HEK293 (cell line): Measurements from ENCODE around the gene DAPK2.

Experiments
- CTCF ChIA-PET: fragments of 350-600 bp; formaldehyde crosslinking; extraction: SDS; loops from one replicate; lab custom pipeline; 2021; ENCODE audit warnings: antibody characterized with exemption; lab: Yijun Ruan, JAX
- POLR2A ChIA-PET: fragments of 300-600 bp; formaldehyde crosslinking; extraction: SDS; loops from one replicate; lab custom pipeline; 2020; ENCODE audit warnings: antibody characterized with exemption, inconsistent platforms; lab: Yijun Ruan, JAX
- H3K27ac ChIP-seq: fragments of 200-500 bp; sonication (Bioruptor generic); 2 replicates; pipeline ENCODE4 v1.5.1; 2014; ENCODE audit warnings: low read depth, low read length, control low read depth, inconsistent platforms; ENCODE audit errors: extremely low read depth
- H3K36me3 ChIP-seq, 2 experiments: fragments of 200-500 bp in 1 of 2; sonication (Bioruptor generic) in 1 of 2; 1 replicate in 1 of 2; 2 replicates in 1 of 2; pipeline ENCODE4 v1.5.1; 2014 to 2017; ENCODE audit warnings: inconsistent platforms in 2 of 2, low read length in 2 of 2; ENCODE audit not compliant: control insufficient read depth in 2 of 2, insufficient read depth in 1 of 2
- H3K4me1 ChIP-seq: fragments of 200-500 bp; sonication (Bioruptor generic); 2 replicates; pipeline ENCODE4 v1.5.1; 2014; ENCODE audit warnings: mild to moderate bottlenecking, low read length, inconsistent platforms; ENCODE audit not compliant: control insufficient read depth, insufficient read depth
- H3K4me3 ChIP-seq: 2 replicates; pipeline ENCODE4 v1.5.1; 2011; ENCODE audit warnings: low read depth, mild to moderate bottlenecking, control low read depth, low read length, moderate library complexity
- H3K9me3 ChIP-seq: fragments of 200-500 bp; sonication (Bioruptor generic); 2 replicates; pipeline ENCODE4 v1.5.1; 2014; ENCODE audit warnings: low read depth, low read length, inconsistent platforms; ENCODE audit not compliant: control insufficient read depth, insufficient read depth
- EGR2 ChIP-seq: fragments of 450-650 bp; formaldehyde crosslinking; IDR thresholded peaks from 2 replicates; pipeline ENCODE4 v1.5.1; 2016; ENCODE audit warnings: low read depth, missing biosample characterization, missing genetic modification characterization
- GFI1B ChIP-seq: fragments of 450-650 bp; formaldehyde crosslinking; IDR thresholded peaks from 2 replicates; pipeline ENCODE4 v1.5.1; 2016; ENCODE audit warnings: missing biosample characterization, missing genetic modification characterization
- KLF1 ChIP-seq: fragments of 450-650 bp; formaldehyde crosslinking; IDR thresholded peaks from 2 replicates; pipeline ENCODE4 v1.5.1; 2016; ENCODE audit warnings: missing biosample characterization, missing genetic modification characterization
- PRDM1 ChIP-seq: fragments of 450-650 bp; formaldehyde crosslinking; IDR thresholded peaks from 2 replicates; pipeline ENCODE4; 2016; ENCODE audit warnings: missing biosample characterization, missing genetic modification characterization
- REPIN1 ChIP-seq: fragments of 450-650 bp; formaldehyde crosslinking; IDR thresholded peaks from 2 replicates; pipeline ENCODE4 v1.5.1; 2017; ENCODE audit warnings: missing biosample characterization, missing genetic modification characterization, low read depth
- SP7 ChIP-seq: fragments of 450-650 bp; formaldehyde crosslinking; IDR thresholded peaks from 2 replicates; pipeline ENCODE4 v1.5.1; 2016; ENCODE audit warnings: missing biosample characterization, missing genetic modification characterization
- ZFHX2 ChIP-seq: fragments of 450-650 bp; formaldehyde crosslinking; conservative IDR thresholded peaks from 2 replicates; pipeline ENCODE4 v1.5.1; 2016; ENCODE audit warnings: missing biosample characterization, missing genetic modification characterization
- ZNF140 ChIP-seq: fragments of 450-650 bp; formaldehyde crosslinking; IDR thresholded peaks from 2 replicates; pipeline ENCODE4 v1.5.1; 2016; ENCODE audit warnings: missing biosample characterization, missing genetic modification characterization
- ZNF19 ChIP-seq: fragments of 450-650 bp; formaldehyde crosslinking; IDR thresholded peaks from 2 replicates; pipeline ENCODE4; 2016; ENCODE audit warnings: missing biosample characterization, missing genetic modification characterization, low read depth
- ZNF239 ChIP-seq: fragments of 450-650 bp; formaldehyde crosslinking; IDR thresholded peaks from 2 replicates; pipeline ENCODE4 v1.5.1; 2016; ENCODE audit warnings: missing biosample characterization, missing genetic modification characterization
- ZNF302 ChIP-seq: fragments of 450-650 bp; formaldehyde crosslinking; IDR thresholded peaks from 2 replicates; pipeline ENCODE4 v1.5.1; 2016; ENCODE audit warnings: missing biosample characterization, missing genetic modification characterization, low read depth
- ZNF350 ChIP-seq: fragments of 450-650 bp; formaldehyde crosslinking; IDR thresholded peaks from 2 replicates; pipeline ENCODE4 v1.5.0; 2017; ENCODE audit warnings: missing biosample characterization, mild to moderate bottlenecking, missing genetic modification characterization
- ZNF366 ChIP-seq: fragments of 450-650 bp; formaldehyde crosslinking; conservative IDR thresholded peaks from 2 replicates; pipeline ENCODE4 v1.5.1; 2016; ENCODE audit warnings: missing biosample characterization, missing genetic modification characterization
- ZNF560 ChIP-seq: fragments of 450-650 bp; formaldehyde crosslinking; IDR thresholded peaks from 2 replicates; pipeline ENCODE4 v1.5.1; 2017; ENCODE audit warnings: missing biosample characterization, missing genetic modification characterization, borderline replicate concordance
- ZNF629 ChIP-seq: fragments of 450-650 bp; formaldehyde crosslinking; IDR thresholded peaks from 2 replicates; pipeline ENCODE4 v1.5.1; 2017; ENCODE audit warnings: missing biosample characterization, missing genetic modification characterization
- ZNF776 ChIP-seq: fragments of 450-650 bp; formaldehyde crosslinking; IDR thresholded peaks from 2 replicates; pipeline ENCODE4 v1.5.0; 2017; ENCODE audit warnings: missing biosample characterization, missing genetic modification characterization, borderline replicate concordance
- ZNF837 ChIP-seq: fragments of 450-650 bp; formaldehyde crosslinking; IDR thresholded peaks from 2 replicates; pipeline ENCODE4 v1.5.1; 2016; ENCODE audit warnings: missing biosample characterization, missing genetic modification characterization
- ZSCAN23 ChIP-seq: fragments of 450-650 bp; formaldehyde crosslinking; IDR thresholded peaks from 2 replicates; pipeline ENCODE4 v1.5.1; 2016; ENCODE audit warnings: missing biosample characterization, missing genetic modification characterization
- TF ChIP-seq, protein P1 (sequence below): fragments of 450-650 bp; formaldehyde crosslinking; IDR thresholded peaks from 2 replicates; pipeline ENCODE4 v1.5.1; 2016; ENCODE audit warnings: missing biosample characterization, missing genetic modification characterization, low read depth
- TF ChIP-seq, protein P2 (sequence below): fragments of 450-650 bp; formaldehyde crosslinking; IDR thresholded peaks from 2 replicates; pipeline ENCODE4 v1.5.1; 2016; ENCODE audit warnings: missing biosample characterization, missing genetic modification characterization

DAPK2 gene

DNA sequence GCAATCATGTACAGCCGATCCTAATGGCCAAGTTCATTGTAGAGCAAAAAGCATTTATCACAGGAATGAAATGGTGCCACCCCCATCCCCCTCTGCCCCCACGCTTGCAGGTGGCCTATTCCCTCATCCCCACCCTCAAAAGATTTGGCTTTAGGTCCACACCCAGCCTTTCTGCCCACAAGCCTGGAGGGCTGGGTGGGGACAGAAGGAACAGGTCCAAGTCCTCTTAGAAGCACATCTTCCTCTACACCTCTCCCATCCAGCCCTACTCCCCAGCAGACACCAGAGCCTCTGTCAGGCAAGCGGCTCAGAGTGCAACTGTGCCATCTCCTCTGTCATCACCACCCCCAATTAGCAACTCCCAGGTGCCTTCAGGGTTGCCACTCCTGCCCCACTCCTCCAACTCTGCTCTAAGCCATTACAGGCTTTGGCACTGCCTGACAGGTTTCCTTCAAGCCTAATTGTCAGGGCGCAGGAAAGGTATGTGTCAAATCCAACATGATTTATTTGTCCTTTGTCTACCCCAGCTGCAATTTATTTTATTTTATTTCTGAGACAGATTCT, 49.4 kb downstream of the DAPK2 start:
- Histone ChIP-seq H3K4me1 (no peaks in the 10 kb centered on the region), H3K4me3 (no peak overlapping the region), H3K36me3 (no peaks in the 10 kb centered on the region), H3K27ac (no peak overlapping the region), H3K9me3 (no peaks in the 10 kb centered on the region)
- POLR2A ChIA-PET, result no interaction called here
- TF ChIP-seq KLF1 (tag by site-specific recombination) (peak; percentile 81), ZNF560 (no peak), REPIN1 (tag by site-specific recombination) (no peak), GFI1B (tag by site-specific recombination) (no peak), ZNF239 (no peak), ZNF140 (tag by site-specific recombination) (no peak), ZSCAN23 (tag by site-specific recombination) (no peak), ZNF19 (tag by site-specific recombination) (no peak)
- CTCF ChIA-PET, result no interaction called here

DNA sequence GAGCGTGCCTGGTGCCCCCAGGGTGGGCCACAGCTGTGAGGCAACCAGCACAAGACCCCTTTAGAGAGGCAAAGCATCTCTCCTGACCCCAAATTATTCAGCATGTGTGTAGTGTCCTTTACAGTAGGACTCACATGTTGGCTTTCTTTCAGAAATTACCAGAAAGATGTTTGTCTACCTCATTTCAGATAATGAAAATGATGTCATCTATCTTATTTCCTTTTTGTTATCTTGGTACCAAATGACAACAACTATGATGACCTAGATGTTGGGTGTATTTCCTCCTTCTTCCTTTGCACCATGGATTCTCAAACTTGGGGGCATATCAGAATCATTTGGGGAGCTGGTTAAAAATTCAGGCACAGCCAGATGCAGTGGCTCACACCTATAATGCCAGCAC, 50.5 kb downstream of the DAPK2 start:
- H3K4me3 ChIP-seq, result no peak overlapping the region
- TF ChIP-seq ZNF629 (tag by site-specific recombination) (0 out of 2 replicates have a peak, but pooled peaks have one; percentile 39), ZNF302 (no peak), SP7 (tag by site-specific recombination) (no peak), ZNF837 (tag by site-specific recombination) (no peak), ZNF776 (no peak)
- TF ChIP-seq, protein P1, sequence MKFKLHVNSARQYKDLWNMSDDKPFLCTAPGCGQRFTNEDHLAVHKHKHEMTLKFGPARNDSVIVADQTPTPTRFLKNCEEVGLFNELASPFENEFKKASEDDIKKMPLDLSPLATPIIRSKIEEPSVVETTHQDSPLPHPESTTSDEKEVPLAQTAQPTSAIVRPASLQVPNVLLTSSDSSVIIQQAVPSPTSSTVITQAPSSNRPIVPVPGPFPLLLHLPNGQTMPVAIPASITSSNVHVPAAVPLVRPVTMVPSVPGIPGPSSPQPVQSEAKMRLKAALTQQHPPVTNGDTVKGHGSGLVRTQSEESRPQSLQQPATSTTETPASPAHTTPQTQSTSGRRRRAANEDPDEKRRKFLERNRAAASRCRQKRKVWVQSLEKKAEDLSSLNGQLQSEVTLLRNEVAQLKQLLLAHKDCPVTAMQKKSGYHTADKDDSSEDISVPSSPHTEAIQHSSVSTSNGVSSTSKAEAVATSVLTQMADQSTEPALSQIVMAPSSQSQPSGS (tag by site-specific recombination), result peak; percentile 64
- H3K4me1 ChIP-seq, result no peaks in the 10 kb centered on the region
- H3K9me3 ChIP-seq, result no peaks in the 10 kb centered on the region
- POLR2A ChIA-PET, result no interaction called here
- H3K36me3 ChIP-seq, result no peaks in the 10 kb centered on the region
- no peak overlapping the region for H3K27ac ChIP-seq
- CTCF ChIA-PET, result interaction anchor here (0.5 to 0.6 kb wide), 2 partner anchors 159 to 1444 kb away, joined by 3 to 4 read pairs; no protein-coding TSS in a partner anchor

DNA sequence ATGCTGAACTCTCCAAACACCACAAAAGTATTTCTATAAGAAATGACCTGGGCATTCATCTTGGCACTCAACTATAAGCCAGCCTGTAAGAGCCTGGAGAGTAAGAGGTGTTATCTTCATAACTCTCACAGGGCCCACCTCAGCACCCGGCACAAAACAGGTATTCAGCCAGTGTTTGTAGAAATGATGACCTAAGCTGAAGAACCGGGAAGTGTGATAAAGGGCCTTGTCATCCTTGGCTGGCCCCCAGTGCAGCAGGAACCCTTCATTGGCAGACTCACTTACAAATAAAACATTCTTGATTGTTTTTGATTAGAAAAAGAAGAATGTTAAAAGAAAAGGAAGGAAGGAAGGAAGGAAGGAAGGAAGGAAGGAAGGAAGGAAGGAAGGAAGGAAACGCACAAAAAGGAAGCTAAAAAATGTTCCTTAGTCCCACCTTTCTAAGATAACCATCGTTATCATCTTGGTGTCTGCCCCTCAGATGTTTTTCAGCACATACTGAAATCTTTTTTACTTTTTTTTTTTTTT, 52.1 kb downstream of the DAPK2 start:
- Histone ChIP-seq H3K9me3 (no peaks in the 10 kb centered on the region), H3K4me1 (no peaks in the 10 kb centered on the region), H3K4me3 (no peak overlapping the region), H3K36me3 (no peaks in the 10 kb centered on the region), H3K27ac (no peak overlapping the region)
- POLR2A ChIA-PET, result no interaction called here
- TF ChIP-seq, protein P2, sequence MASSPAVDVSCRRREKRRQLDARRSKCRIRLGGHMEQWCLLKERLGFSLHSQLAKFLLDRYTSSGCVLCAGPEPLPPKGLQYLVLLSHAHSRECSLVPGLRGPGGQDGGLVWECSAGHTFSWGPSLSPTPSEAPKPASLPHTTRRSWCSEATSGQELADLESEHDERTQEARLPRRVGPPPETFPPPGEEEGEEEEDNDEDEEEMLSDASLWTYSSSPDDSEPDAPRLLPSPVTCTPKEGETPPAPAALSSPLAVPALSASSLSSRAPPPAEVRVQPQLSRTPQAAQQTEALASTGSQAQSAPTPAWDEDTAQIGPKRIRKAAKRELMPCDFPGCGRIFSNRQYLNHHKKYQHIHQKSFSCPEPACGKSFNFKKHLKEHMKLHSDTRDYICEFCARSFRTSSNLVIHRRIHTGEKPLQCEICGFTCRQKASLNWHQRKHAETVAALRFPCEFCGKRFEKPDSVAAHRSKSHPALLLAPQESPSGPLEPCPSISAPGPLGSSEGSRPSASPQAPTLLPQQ (tag by site-specific recombination), result 0 out of 2 replicates have a peak, but pooled peaks have one; percentile 28
- TF ChIP-seq ZNF366 (tag by site-specific recombination), result peak; percentile 44
- no peak for TF ChIP-seq ZNF302
- TF ChIP-seq PRDM1 (tag by site-specific recombination), result no peak
- CTCF ChIA-PET, result interaction anchor here (1.0 kb wide), 1 partner anchor 14 kb away, joined by 3 read pairs; no protein-coding TSS in a partner anchor

DNA sequence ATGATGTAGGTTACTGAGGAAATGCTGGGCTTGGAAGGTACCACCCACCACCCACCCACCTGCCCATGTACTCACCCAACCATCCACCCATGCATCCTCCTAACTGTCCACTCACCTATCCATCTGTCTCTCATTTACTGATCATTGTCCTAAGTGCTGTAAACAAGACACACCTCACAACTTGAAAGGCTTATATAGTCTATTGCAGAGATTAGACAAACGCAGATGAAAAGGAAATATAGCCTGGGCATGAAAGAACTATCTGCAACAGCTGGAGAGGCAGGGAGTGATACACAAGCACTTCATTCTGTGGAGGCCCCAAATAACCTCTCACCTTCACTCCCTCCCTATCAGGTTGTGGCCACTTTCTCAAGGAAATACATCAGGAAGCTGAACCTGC, 54.0 kb downstream of the DAPK2 start:
- CTCF ChIA-PET, result no interaction called here
- no peaks in the 10 kb centered on the region for H3K4me1 ChIP-seq
- peak; percentile 64 for TF ChIP-seq KLF1 (tag by site-specific recombination)
- no peak for TF ChIP-seq ZNF350 (tag by site-specific recombination)
- TF ChIP-seq ZFHX2 (tag by site-specific recombination), result peak; percentile 72
- TF ChIP-seq EGR2, result peak; percentile 82
- H3K4me3 ChIP-seq, result no peak overlapping the region
- H3K36me3 ChIP-seq, result no peaks in the 10 kb centered on the region
- POLR2A ChIA-PET, result no interaction called here
- H3K27ac ChIP-seq, result no peak overlapping the region
- no peaks in the 10 kb centered on the region for H3K9me3 ChIP-seq
